Activated B cell treated with CpG ODN at 0.5 μM for 24 hours (primary cell): ENCODE measurements around the gene ALG12. TPM values are rescaled to one million over a fixed set of nuclear protein-coding genes. Genes with fewer than 3 reads are reported as not detected.

Source experiments
- ATAC-seq: fragments of 200-7000 bp; cut with Tn5 transposase; one replicate; pipeline ENCODE4 v1.10.0; 2021; ENCODE audit warnings: low read depth, mild to moderate bottlenecking, moderate library complexity
- CTCF ChIA-PET: fragments of 350-600 bp; sonication (Branson Sonifier 250); formaldehyde crosslinking; loops from one replicate; lab custom pipeline; 2021; ENCODE audit warnings: antibody characterized with exemption; lab: Charles Lee
- POLR2A ChIA-PET: fragments of 350-600 bp; sonication (Branson Sonifier 250); formaldehyde crosslinking; loops from one replicate; lab custom pipeline; 2021; ENCODE audit warnings: antibody characterized with exemption; lab: Charles Lee
- DNase-seq: peaks from one replicate; pipeline ENCODE4 v3.0.0; 2022
- H3K27ac Mint-ChIP-seq: one replicate; pipeline ENCODE4 v1.8.0; 2020; ENCODE audit warnings: mixed read lengths
- H3K27me3 Mint-ChIP-seq: one replicate; pipeline ENCODE4 v1.8.0; 2021; ENCODE audit warnings: mixed read lengths
- H3K36me3 Mint-ChIP-seq: one replicate; pipeline ENCODE4 v1.8.0; 2021; ENCODE audit warnings: low read depth, mixed read lengths
- H3K4me1 Mint-ChIP-seq: one replicate; pipeline ENCODE4 v1.8.0; 2021; ENCODE audit warnings: mixed read lengths
- H3K4me3 Mint-ChIP-seq: one replicate; pipeline ENCODE4 v1.8.0; 2020; ENCODE audit warnings: mild to moderate bottlenecking, mixed read lengths
- H3K9me3 Mint-ChIP-seq: one replicate; pipeline ENCODE4 v1.8.0; 2020; ENCODE audit warnings: mixed read lengths
- intact Hi-C: fragments of 100-400 bp; cut with micrococcal nuclease; formaldehyde crosslinking; loops from one replicate; pipeline ENCODE4 v1.15.1; 2024
- total RNA-seq: library from RNA; stranded (reverse); gene quantifications from 2 replicates; pipeline ENCODE4 v1.2.3, GENCODE V29; 2022
- TF ChIP-seq, protein P1 (sequence below): fragments of 200-600 bp; IDR thresholded peaks from one replicate; pipeline ENCODE4 v1.8.0; 2022; ENCODE audit warnings: antibody characterized with exemption, mild to moderate bottlenecking

ALG12 gene
- total RNA-seq, 1 donor from 2014 or later = 18.2 TPM

DNA sequence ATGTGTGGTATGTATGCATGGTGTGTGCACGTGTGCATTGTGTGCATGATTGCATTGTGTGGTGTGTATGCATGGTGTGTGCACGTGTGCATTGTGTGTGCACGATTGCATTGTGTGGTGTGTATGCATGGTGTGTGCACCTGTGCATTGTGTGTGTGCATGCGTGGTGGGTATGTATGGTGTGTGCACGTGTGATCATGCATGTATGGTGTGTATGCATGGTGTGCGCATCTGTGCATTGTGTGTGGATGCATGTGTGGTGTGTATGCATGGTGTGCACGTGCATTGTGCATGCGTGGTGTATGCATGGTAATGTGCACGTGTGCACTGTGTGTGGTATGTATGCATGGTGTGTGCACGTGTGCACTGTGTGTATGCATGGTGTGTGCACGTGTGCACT lies 16.8 kb downstream of the ALG12 start:
- no peak overlapping the region for H3K27ac Mint-ChIP-seq
- TF ChIP-seq, protein P1, sequence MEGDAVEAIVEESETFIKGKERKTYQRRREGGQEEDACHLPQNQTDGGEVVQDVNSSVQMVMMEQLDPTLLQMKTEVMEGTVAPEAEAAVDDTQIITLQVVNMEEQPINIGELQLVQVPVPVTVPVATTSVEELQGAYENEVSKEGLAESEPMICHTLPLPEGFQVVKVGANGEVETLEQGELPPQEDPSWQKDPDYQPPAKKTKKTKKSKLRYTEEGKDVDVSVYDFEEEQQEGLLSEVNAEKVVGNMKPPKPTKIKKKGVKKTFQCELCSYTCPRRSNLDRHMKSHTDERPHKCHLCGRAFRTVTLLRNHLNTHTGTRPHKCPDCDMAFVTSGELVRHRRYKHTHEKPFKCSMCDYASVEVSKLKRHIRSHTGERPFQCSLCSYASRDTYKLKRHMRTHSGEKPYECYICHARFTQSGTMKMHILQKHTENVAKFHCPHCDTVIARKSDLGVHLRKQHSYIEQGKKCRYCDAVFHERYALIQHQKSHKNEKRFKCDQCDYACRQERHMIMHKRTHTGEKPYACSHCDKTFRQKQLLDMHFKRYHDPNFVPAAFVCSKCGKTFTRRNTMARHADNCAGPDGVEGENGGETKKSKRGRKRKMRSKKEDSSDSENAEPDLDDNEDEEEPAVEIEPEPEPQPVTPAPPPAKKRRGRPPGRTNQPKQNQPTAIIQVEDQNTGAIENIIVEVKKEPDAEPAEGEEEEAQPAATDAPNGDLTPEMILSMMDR = no peak
- no peak overlapping the region for H3K4me3 Mint-ChIP-seq
- intact Hi-C loops = no loop called here
- no peaks in the 10 kb centered on the region for H3K4me1 Mint-ChIP-seq
- POLR2A ChIA-PET = no interaction called here
- no peaks in the 10 kb centered on the region for H3K27me3 Mint-ChIP-seq
- CTCF ChIA-PET = no interaction called here
- no peak for DNase-seq
- H3K36me3 Mint-ChIP-seq = peaks cover 64% of the 10 kb centered on the region
- ATAC-seq = no peak
- H3K9me3 Mint-ChIP-seq = no peaks in the 10 kb centered on the region

DNA sequence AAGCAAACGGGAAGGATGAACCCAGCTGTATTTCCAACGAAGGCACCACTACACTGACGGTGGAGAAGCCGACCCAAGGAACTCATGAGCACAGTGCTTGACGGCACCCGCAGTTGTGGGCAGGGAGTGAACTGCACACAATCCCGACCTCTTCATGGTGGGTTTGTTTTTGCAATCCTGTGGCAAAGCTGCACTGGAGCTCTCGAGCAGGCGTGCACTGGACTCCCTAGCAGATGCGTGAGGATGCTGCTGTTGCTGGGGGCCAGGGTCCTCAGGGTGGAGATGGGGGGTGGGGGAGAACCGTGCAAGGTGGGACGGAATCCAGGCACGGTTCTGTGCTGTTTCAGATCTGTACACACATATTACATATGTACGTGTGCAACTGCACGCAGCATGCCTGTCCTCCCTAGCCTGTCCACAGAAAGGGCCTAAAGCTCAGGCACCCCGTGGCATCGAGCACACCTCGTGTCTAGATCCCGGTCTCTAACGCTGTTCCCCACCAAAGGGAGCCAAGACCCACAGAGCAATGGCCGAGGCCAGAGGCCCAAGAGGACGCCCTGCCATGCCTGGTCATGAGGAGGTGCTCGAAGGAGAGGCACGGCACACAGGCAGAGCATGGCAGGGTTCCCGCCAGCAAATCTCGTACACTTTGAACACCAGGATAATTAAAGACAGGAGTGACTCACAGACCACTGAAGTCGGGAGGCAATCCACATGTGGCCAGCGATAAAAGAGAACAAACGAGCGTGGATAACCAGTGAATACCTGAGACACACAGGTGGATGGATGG lies 17.6 kb downstream of the ALG12 start:
- CTCF ChIA-PET = no interaction called here
- Mint-ChIP-seq H3K9me3 (no peaks in the 10 kb centered on the region), H3K27ac (no peak overlapping the region), H3K27me3 (no peaks in the 10 kb centered on the region), H3K4me1 (no peaks in the 10 kb centered on the region), H3K4me3 (no peak overlapping the region), H3K36me3 (peaks cover 60% of the 10 kb centered on the region)
- no peak for DNase-seq
- intact Hi-C loops = no loop called here
- POLR2A ChIA-PET = no interaction called here
- TF ChIP-seq, protein P1 = no peak
- no peak for ATAC-seq

DNA sequence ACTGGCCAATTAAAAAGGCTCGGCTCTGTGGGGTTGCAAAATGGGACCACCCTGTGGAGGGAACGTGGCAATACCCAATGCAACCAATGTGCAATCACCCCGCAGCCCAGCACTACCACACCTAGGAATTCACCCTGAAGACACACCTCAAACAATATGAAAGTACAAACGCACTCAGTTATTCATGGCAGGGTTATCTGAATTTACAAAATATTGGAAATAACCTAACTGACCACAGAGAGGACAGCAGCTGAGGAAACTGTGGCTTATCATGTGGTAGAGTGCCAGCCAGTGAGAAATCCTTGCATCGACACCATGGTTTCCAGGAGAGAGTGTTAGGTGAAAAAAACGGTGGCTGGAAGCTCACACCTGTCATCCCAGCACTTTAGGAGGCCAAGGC lies 18.7 kb downstream of the ALG12 start:
- ChIA-PET POLR2A (no interaction called here), CTCF (no interaction called here)
- H3K27me3 Mint-ChIP-seq = no peaks in the 10 kb centered on the region
- H3K4me1 Mint-ChIP-seq = no peaks in the 10 kb centered on the region
- H3K36me3 Mint-ChIP-seq = peaks cover 53% of the 10 kb centered on the region
- no peak for DNase-seq
- no peaks in the 10 kb centered on the region for H3K9me3 Mint-ChIP-seq
- TF ChIP-seq, protein P1 = no peak
- H3K27ac Mint-ChIP-seq = no peak overlapping the region
- intact Hi-C loops = no loop called here
- no peak for ATAC-seq
- H3K4me3 Mint-ChIP-seq = no peak overlapping the region

DNA sequence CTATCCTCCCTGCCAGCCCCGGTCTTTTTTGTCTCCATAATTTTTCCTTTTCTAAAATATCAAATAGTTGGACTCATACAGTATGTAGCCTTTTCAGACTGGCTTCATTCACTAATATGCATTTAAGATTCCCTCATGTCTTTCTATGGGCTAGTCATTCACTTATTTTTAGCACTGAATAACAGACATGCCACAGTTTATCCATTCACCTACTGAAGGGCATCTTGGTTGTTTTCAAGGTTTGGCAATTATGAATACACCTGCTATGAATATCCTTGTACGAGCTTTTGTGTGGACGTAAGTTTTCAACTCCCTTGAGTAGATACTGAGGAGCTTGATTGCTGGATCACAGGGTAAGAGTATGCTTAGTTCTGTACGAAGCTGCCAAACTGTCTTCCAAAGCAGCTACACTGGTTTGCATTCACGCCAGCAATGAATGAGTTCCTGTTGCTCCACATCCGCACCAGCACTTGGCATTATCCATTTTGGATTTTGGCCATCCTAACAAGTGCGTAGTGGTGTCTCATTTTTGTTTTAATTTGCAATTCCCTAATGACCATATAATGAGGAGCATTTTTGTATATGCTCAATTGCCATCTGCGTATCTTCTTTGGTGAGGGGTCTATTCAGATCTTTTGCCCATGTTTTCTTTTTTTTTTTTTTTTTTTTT lies 21.1 kb downstream of the ALG12 start:
- Mint-ChIP-seq H3K27me3 (no peaks in the 10 kb centered on the region), H3K4me1 (no peaks in the 10 kb centered on the region), H3K4me3 (no peak overlapping the region), H3K9me3 (peaks cover 2% of the 10 kb centered on the region), H3K36me3 (peaks cover 49% of the 10 kb centered on the region), H3K27ac (no peak overlapping the region)
- POLR2A ChIA-PET = no interaction called here
- DNase-seq = no peak
- intact Hi-C loops = no loop called here
- CTCF ChIA-PET = no interaction called here
- TF ChIP-seq, protein P1 = no peak
- ATAC-seq = no peak

DNA sequence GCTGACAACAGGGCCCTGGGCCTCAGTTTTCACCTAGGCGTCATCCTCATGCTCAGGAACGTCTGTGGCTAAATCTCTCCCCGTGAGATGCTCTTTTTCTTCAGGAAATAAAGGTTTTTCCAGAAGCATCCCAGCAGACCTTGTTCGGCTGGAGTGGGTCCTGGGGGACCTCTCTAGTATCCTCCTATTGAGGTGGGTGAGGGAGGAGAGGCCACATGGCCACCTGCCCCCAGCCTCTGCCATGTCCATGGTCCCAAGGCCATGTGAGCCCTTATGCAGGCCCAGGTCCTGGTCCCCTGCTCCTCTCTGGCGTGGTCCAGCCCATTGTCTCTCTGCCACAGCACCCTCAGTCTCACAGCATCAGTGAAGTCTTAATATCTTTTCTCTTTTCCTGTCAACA lies 22.0 kb downstream of the ALG12 start:
- Mint-ChIP-seq H3K4me3 (no peak overlapping the region), H3K27ac (no peak overlapping the region), H3K4me1 (no peaks in the 10 kb centered on the region), H3K27me3 (no peaks in the 10 kb centered on the region), H3K36me3 (peaks cover 45% of the 10 kb centered on the region), H3K9me3 (peaks cover 2% of the 10 kb centered on the region)
- ATAC-seq (no peak), DNase-seq (no peak)
- POLR2A ChIA-PET = no interaction called here
- intact Hi-C loops = no loop called here
- TF ChIP-seq, protein P1 = no peak
- CTCF ChIA-PET = no interaction called here
